TTC549 (cell line): ENCODE results near the gene DNAAF8.

Source experiments
- FAIRE-seq: peaks from 2 replicates; lab custom pipeline; 2012; peaks lifted over from hg19 to GRCh38; lab: Jason Lieb, UNC

The DNAAF8 gene

DNA sequence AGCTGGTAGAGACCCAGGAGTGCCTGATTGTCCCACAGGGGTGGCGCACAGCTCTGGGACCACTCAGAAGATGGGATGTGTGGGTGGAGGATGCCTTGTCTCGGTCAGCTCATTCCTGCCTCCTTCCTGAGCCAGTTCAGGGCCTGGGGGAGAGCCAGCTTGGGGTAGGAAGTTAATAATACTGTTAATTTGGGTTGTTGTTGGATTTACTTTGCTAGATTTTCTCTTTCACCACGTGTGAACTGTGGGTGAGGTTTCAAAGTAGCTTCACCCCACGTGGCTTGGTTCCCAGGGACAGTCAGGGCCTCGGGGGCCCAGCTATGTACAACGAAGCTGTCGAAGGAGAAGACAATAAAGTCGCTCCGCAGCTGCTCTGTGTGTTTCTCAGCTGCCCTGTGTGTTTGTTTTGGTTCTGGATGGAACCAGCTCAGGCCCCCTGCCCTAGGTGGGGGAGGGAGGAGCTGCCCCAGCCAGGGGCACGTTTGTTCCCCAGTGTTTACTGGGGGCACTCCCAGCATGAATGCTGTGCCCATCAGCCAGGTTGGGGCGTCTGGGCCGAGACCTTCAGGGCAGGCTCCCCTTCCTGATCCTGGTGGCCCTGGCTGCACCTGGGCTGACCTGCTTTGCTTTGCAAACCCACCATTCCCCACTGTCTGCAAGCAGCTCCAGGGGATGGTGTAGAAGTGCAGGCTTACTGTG, 38.7 kb upstream of the DNAAF8 start:
- no peak for FAIRE-seq

DNA sequence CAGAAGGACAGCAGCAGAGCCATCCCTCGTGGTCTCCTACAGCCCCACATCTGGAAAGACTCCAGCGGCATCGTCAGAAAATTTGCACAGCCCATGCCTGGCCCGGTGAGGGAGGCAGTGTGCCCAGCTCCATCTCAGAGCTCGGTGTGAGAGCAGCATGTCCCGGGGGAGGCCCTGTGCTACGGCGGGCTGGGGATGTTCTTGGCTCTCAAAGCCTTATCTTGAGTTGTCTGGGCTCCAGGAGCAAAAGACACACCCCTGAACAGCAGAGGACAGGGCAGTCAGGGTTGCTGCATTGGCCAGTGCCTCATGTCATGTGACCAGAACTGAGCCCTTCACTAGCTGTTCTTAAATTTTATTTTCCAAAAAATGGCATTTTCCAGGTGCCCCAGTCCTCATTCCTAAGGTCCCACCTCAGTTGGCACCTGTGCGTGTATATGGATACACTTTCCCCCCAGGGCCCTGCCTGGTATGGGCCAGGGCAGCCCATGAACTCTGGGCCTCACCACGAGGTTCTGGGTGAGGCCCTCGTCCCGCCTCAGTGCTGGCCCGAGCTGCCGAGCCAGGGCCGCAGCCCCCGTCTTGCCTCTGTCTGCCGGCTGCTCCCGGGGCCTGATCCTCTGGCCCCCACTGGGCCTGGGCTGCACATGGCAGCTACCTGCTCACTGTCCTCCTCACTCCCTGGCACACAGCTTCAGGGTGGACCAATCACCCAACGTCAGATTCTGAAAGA, 38.0 kb upstream of the DNAAF8 start:
- no peak for FAIRE-seq

DNA sequence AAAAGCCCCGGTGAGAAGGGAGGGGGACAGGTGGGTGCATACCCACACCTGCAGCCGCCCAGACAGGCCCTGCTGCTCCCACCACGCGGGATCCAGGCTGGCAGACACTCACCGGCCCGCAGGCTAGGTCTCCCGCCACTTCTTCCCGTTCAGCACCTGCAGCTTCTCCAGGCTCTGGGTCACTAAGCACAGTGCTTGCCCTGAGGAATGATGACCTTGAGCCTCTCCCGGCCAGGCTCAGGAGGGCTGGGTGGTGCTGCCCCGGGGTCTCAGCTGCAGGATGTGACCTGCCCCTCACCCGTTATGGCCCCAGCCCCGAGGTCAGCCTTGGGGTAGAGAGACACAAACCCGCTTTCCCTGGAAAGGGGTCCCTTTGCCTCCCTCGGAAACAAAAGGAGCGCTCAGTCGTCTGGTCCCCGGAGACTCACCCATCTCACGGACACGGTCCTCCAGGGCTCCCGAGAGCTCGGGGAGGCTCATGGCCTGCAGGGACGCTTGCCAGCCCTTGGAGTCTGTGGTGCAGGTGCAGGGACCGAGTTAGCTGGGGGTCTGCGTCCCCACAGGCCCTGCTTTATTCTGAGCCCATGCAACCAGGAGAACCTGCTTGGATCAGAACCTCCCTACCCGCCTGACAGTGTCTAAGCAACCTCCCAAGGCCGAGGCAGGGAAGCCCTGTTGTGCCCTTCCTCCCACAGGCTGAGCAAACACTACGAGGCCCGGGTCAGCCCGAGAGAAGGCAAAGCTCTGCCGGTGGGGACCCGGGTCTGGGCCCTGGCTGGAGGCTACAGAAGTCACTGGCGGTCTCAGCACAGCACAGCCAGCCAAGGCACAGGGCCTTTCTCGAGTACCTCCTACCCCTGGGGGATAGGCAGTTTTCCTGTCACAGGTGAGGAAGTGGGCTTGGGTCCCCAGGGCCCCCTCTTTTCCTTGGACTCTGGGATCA, 37.2 kb upstream of the DNAAF8 start:
- FAIRE-seq: no peak

DNA sequence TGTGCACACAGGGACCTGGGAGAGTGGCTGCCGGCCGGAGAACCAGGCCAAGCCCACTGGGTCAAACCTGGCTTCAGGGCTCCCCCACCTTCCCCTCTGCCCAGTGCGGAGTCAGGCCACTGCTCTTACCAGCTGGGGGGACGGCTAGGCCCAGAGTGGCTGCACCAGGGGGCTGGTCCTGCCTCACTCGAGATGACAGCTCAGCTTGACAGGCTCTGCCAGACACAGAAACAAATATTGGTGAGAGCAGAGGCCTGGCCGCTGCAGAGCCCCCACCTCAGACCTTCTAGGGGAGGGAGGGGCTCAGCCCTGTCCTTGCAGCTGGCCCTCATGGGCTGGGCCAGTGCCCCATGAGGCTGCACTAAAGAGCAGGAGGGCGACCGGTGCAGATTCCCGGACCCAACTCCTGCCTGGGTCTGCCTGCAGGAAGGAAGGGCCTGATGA, 36.5 kb upstream of the DNAAF8 start:
- FAIRE-seq: no peak

DNA sequence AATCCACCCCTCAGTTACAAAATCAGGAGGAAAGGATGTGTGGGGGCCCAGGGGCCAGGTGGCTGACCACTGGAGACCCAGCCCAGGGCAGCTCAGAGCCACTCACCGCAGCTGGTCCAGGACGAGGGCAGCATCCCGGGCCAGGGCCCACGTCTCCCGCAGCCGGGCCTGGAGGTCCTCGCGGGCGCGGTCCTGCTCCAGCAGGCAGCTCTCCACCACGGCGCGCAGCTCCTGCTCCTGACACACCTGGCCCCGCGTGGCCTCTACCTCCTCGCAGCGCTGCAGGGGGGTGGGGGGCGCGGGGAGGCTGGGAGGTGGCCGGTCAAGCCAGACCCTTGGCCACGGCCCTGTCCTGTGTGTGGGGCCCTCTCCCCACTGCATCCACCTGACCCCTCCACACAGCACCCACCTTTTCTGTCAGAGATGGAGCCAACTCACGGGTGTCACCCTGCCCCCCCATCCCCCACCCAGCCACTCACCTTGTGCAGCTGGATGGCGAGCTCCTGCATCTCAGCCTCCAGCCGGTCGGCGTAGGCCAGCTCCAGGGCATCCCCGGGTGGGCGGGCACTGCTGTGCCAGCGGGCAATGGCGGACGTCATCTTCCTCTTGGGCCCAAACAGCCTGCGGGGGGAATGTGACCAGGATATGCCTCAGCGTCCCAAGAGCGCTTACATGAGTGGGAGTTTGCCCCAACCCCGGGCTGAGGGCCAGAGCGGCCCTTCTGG, 35.9 kb upstream of the DNAAF8 start:
- no peak for FAIRE-seq

DNA sequence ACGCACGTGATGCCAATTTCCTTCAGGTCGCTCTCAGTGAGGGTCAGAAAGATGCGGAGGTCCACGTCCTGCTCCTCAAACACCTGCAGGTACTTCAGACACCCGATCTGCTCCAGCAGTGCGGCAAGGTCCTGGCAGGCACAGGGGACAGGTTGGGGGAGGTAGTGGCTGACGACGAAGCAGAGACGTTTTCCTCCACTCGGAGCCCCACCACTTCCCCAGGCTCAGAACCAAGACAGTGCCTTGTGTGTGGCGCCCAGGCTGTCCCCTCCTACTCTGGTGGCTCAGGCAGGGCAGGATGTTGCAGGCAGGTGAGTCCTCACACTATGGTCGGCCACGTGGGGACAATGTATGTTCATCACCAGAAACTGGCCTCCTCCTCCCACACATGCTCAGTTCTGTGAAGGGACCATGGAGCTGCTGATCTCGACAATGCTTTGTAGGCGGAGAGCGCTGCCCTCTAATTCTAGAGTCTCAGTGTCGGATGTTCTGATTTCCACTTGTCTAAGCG, 35.2 kb upstream of the DNAAF8 start:
- no peak for FAIRE-seq

DNA sequence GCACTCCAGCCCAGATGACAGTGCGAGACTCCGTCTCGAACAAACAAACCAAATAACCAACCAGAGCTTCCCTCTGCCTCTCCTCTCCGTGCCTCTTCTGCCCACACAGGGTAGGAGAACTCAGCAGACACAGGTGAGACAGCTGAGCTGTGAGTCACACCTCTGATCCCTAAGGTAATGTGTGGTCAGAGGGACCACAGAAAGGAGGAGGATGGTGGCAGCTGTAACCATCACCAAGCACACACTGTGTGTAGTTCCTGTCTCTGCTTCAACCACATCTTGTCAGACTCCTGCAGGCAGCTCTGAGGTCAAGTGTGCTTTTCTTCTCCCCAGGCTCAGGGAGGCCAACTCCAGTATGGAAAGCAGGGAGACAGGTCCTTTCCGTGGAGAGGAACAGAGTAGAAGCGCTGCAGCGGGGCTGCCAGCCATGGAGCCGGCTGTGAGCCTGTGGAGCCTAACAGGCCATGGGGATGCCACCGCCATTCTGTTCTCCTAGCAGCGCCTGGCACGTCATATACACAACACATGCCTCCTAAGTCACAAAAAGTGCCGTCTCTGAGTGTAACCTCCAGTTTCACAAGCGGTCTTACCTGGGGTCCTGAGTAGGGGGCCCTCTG, 33.8 kb upstream of the DNAAF8 start:
- FAIRE-seq: no peak

DNA sequence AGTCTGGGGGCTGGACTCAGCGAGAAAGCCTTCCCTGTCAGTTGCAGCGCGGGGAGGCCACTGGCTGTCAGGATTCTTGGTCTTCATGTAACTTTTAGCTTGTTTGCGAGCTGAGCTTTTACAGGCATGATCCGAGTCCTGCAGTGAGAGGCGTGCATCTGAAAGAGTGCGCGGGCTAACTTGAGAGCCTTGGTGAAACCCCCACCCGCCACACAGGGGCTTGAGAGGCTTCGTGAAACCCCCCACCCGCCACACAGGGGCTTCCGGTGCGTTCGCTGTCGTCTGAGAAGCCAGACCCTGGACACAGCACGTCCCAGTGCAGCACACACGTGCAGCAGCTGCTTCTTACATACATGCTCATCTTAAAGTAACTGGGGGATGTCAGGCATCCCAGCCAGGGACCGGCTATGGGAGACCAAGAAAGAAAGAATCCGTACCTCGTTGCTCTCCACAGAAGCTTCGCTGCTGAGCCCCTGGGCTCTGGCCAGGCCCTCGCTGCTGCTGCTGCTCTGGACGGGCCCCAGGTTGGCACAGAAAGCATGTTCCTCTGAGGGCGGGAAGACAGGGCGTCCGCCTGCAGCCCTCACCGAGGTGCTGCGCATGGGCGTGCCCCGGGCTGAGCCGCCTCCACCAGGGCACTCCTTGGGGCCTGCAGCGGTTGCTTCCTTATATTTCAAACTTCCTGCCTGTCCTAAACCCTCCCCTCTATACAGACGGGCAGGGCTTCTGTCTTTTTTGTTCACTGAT, 33.2 kb upstream of the DNAAF8 start:
- no peak for FAIRE-seq

DNA sequence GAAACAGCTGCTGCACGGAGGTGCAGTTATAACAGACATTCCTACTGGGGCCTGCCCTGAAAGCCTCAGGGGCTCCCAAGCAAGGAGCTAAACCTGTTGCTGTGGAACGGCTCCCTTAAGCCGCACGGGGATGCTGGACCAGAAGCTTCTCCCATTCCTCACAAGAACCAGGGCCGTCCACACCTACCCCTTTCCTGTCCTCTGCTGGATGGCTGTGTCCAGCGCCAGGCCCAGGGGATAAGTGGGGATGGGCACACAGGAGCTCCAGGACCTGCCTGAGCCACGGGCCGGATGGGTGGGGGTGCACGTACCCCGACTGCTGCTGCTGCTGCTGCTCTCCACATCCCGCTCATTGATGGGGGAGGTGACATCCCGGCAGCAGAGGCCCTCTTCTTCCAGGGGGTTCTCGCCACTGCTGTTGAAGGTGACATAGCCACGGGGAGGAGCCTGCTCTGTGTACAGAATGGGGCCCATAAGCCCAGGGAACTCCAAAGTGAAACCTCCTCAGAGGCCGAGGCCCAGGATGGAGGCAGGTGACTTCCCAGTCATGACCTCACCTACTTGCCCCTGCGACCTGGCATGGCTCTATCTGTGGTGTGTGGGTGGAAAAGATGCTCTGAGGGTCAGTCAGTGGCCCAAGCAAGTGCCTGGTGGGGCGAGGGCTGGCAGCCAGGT, 32.4 kb upstream of the DNAAF8 start:
- no peak for FAIRE-seq

DNA sequence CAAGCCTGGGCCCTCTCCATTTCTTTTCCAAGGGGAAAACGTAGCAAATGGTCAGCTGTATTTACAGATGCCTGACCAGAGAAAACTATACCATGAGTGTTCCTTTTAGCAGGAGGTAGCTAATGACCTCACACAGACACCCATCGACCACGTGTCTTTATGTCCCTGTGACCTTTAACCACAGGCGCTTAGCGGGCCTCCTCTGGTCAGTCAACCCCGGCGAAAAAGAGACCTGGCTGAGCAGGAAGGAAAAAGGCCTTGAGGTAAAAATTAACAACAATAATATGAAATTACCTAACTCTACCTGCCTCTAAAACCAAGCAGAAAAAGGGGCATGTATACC, 31.9 kb upstream of the DNAAF8 start:
- no peak for FAIRE-seq

DNA sequence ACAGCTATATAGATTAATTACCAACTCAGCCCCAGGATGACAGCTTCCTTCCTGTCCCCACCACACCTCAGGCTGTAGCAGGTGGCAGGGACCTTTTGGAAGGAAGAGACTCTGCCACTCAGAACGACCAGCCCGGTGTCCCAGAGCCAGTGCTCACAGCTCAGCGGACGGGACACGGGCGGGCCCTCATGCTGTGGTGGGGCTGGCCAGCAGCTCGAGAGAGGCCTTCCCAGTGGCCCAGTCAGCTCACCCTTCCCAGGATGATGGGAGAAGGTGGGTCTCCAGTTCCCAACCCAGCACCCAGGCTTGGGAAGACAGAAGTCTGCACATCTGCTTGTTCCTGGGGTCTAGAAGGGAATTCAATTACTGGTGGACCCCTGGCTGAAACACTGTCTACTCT, 30.4 kb upstream of the DNAAF8 start:
- FAIRE-seq: no peak

DNA sequence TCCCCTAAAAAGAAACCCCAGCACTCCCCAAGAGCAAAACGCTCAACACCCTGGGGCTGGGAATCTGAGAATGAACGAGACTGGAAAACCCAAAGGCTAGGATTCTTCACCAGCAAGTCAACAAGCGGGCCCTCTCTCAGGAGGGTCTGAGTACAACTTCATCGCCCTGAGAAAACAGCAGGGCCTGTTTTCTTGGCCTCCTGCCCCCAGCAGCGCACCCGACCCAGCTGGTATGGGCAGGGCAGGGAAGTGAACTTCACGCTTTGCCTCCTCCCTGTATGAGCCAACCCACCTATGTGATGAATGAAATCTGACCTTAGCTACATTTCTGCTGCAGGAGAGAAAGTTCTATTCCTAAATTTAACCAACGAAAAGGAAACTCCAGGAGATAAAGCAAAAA, 29.8 kb upstream of the DNAAF8 start:
- no peak for FAIRE-seq

DNA sequence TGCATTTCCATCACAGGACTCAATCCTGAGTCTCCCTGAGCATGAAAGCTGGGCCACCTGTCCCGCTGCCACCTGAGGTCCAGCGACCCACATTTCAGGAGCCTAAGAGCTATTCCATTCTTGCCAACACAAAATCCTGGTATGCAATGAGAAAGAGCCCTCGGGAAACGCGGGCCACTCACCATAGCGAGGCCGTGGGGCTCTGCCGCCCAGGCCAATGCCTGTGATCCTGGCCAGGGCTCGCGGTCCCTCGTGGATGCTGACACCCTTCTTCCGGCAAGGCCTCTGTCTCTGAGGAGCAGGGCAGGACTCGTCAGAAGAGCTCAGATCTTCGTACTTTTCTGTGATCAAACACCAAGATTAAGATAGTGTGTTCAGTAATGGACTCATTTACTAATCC, 29.4 kb upstream of the DNAAF8 start:
- no peak for FAIRE-seq

DNA sequence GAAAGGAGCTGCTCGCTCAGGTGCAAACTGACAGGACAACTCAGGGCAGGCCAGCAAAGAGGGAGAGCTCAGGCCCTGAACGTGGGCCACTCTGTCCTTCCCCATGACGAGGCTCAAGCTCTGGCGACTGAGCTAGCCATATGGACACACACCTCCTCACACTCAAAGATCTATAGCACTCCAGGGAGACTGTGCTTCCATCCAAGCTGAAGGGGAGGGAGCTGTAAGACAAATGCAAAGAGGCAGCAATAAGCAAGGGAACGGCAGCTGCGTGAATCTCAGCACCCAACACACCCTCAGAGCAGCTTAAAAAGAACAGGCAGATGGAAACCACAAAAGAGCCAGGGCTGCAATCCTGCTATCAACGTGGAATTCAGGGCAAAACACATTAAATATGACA, 27.5 kb upstream of the DNAAF8 start:
- FAIRE-seq: no peak

DNA sequence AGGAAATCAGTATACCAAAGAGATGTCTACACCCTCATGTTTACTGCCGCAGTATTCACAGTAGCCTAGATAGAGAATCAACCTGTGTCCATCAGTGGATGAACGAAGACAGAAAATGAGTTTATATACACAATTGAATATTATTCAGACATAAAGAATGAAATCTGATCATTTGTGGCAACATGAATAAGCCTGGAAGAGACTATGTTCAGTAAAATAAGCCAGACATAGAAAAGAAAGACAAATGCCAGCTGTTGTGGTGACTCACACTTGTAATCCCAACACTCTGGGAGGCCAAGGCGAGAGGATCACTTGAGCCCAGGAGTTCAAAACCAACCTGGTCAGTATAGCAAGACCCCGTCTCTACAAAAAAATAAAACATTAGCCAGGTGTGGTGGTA, 24.9 kb upstream of the DNAAF8 start:
- FAIRE-seq: no peak

DNA sequence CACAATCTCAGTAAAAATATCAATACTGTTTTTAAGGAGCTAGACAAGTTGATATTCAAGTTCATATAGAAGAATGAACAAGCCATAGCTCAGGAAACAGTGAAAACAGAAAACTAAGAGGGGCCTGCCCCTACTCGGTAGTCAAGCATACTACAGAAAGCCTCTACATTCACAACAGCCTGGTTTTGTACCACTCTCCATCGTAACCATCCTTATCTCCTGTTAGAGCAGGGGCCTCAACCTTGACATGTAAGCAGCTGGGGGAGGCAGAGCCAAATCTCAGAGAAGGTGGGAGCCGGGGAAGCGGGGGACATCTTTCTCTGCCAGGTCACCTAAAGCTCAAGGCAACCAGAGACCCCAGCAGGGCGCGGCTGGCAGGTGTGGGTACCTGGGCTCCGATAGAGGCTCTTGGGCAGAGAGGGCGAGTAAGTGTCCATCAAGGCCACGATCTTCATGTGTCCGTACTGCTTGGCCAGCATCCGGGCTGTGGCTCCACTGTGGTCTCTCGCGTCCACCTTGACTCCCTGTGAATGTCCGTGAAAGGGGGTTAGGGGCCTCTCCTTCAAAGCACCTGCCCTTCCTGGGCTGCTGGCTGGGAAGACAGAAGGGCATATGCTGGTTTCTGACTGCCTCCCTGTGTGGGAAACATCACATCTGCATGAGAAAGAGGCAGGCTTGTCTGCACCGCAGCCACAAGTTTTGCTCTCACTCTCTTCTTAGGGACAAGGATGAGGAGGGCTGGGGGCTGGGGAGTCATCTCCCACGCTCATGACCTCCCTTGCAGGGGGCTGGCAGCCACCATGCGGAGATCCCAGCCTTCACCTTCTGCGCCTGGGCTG, 20.5 kb upstream of the DNAAF8 start:
- no peak for FAIRE-seq

DNA sequence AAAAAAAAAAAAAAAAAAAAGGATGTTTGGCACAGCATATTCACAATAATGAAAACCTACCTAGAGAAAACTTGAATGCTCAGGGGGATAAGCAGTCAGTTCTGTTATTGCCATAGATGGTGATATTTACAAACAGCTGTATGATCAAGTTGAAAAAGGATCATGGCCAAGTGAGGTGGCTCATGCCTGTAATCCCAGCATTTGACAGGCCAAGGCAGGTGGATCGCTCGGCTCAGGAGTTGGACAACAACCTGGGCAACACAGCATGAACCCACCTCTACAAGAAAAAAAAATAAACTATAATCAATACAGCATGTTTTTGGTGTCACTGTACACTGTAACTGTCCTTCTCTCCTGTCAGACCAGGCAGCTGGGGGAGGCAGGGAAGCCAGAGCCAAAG, 19.3 kb upstream of the DNAAF8 start:
- FAIRE-seq: no peak

DNA sequence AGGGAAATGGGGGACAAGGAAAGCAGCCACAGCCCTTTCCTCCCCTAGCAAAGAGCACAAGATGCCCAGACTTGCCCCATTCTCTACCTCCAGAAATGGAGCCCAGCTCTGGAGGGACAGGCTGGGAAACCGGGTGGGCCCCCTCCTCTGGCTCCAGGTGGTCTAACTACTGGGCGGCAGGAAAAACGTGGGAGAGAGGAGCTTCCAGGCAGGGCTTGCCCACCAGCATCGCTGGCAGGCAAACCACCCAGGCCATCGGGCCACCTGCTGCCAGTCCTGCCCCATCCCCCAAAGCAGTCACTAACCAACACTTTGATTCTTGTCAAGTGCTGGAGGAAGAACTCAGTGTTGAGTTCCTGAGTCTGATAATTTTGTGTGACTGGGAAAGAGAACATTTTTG, 15.9 kb upstream of the DNAAF8 start:
- FAIRE-seq: no peak

DNA sequence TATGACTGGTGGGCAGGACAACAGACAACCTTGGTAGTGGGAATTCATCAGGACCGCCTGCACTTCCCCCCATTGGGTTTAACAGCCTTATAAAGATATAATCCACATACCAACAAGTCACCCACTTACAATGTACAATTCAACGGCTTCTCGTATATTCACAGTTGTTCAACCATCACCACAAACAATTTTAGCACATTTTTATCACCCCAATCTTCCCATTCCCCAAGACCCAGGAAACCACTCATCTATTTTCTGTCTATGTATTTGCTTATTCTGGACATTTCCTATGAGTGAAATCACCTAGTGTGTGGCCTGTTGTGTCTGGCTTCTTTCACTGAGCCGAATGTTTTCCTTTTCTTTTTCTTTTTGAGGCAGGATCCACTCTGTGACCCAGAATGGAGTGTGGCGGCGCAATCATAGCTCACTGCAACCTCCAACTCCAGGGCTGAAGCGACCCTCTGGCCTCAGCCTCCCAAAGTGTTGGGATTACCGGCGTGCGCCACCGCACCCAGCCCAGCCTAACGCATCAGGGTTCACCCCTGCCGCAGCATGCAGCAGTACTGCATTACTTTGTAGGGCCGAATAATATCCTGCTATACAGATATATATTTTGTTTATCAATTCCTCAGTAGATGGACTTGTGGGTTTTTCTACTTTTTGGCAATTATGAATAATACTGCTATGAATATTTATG, 11.1 kb upstream of the DNAAF8 start:
- no peak for FAIRE-seq
